MM.1S (cell line): ENCODE data around the gene SLCO3A1.

Source experiments
- CTCF ChIP-seq: fragments of 300-600 bp; sonication (generic); IDR thresholded peaks from 2 replicates; pipeline ENCODE4 v1.5.1; 2016; ENCODE audit warnings: antibody characterized with exemption, low read length, mixed read lengths
- EZH2 ChIP-seq: fragments of 300-600 bp; sonication (generic); optimal IDR thresholded peaks from 2 replicates; pipeline ENCODE3; 2017; ENCODE audit warnings: low read depth, mild to moderate bottlenecking, antibody characterized with exemption, low read length, mixed read lengths
- EZH2phosphoT487 ChIP-seq: fragments of 300-600 bp; sonication (generic); IDR thresholded peaks from 2 replicates; pipeline ENCODE4 v1.6.1; 2018; ENCODE audit warnings: antibody characterized with exemption, low read length

DNA sequence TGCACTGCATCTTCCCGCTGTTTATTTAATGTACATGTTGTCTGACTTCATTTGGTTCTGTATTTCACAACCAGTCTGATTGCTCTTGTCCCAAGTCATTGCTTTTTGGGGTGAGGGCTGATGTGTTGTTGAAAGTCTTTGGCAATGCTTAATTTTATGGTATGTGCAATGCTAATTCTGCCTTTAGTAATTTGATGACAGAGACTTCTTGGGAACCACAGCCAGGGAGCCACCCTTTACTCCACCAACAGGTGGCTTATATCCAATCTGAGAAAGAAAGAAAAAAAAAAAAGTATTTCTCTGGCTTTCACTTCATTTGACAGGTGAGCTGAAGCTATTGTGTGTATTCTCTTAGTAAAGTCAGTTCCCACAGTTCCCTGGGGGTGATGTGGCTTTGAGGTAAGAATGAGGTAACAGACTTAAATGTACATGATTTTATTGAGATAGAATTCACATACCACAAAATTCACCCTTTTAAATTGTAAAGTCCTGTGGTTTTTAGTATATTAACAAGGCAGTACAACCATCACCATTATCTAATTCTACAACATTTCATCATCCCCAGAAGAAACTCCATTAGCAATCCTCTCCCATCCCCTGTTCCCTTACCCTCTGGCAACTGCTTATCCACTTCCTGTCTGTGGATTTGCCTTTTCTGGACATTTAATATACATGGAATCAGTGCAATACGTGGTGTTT lies 97.3 kb downstream of the SLCO3A1 start:
- TF ChIP-seq EZH2 = no peak
- no peak for TF ChIP-seq EZH2phosphoT487
- peak; percentile 31 for TF ChIP-seq CTCF
